Ishikawa (cell line): Measurements from ENCODE around the gene CD27.

Source experiments
- CEBPB ChIP-seq: IDR thresholded peaks from 2 replicates; pipeline ENCODE4 v1.6.1; 2012
- CREB1 ChIP-seq: IDR thresholded peaks from 2 replicates; pipeline ENCODE4 v1.6.1; 2012; ENCODE audit warnings: low read depth
- EGR1 ChIP-seq: IDR thresholded peaks from 2 replicates; pipeline ENCODE4 v1.6.1; 2012
- EP300 ChIP-seq: IDR thresholded peaks from 2 replicates; pipeline ENCODE4 v1.6.1; 2012; ENCODE audit warnings: borderline replicate concordance
- FOXM1 ChIP-seq: IDR thresholded peaks from 2 replicates; pipeline ENCODE4 v1.6.1; 2012; ENCODE audit warnings: low read depth, borderline replicate concordance
- NFIC ChIP-seq: IDR thresholded peaks from 2 replicates; pipeline ENCODE4 v1.6.1; 2012
- RAD21 ChIP-seq: IDR thresholded peaks from 2 replicates; pipeline ENCODE4 v1.6.1; 2012; ENCODE audit warnings: low read depth
- REST ChIP-seq: IDR thresholded peaks from 2 replicates; pipeline ENCODE4 v1.6.1; 2012; ENCODE audit warnings: low read depth, mild to moderate bottlenecking
- TAF1 ChIP-seq: IDR thresholded peaks from 2 replicates; pipeline ENCODE4 v1.6.1; 2012; ENCODE audit warnings: low read depth, mild to moderate bottlenecking
- TCF12 ChIP-seq: IDR thresholded peaks from 2 replicates; pipeline ENCODE4 v1.6.1; 2012; ENCODE audit warnings: low read depth
- TEAD4 ChIP-seq: IDR thresholded peaks from 2 replicates; pipeline ENCODE4 v1.6.1; 2012
- YY1 ChIP-seq: IDR thresholded peaks from 2 replicates; pipeline ENCODE4 v1.6.1; 2012; ENCODE audit warnings: low read depth
- ZBTB7A ChIP-seq: IDR thresholded peaks from 2 replicates; pipeline ENCODE4 v1.6.1; 2012; ENCODE audit warnings: low read depth
- TF ChIP-seq, protein P1 (sequence below): IDR thresholded peaks from 2 replicates; pipeline ENCODE4 v1.6.1; 2012
- TF ChIP-seq, protein P2 (sequence below): IDR thresholded peaks from 2 replicates; pipeline ENCODE4 v1.6.1; 2012

Gene CD27

DNA sequence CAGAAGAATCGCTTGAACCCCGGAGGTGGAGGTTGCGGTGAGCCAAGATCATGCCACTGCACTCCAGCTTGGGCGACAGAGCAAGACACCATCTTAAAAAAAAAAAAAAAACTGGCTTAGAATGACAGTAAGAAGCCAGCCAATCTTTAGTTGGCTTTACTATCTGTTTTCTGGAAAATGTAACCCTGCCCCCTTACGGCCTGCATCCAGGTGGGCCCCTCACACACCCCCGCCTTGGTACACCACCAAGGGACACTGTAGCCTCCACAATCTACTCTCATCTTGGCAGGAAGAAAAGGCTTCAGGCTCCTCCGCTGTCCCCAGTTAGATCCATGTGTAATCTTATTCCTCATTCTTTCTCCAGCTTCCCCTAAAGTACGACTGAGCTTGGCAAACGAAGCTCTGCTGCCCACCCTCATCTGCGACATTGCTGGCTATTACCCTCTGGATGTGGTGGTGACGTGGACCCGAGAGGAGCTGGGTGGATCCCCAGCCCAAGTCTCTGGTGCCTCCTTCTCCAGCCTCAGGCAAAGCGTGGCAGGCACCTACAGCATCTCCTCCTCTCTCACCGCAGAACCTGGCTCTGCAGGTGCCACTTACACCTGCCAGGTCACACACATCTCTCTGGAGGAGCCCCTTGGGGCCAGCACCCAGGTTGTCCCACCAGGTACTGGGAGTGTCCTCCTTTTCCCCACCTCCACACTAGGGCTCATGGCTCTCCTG, 13.7 kb downstream of the CD27 start:
- TF ChIP-seq NFIC (no peak), EGR1 (no peak), CEBPB (no peak), FOXM1 (no peak)

GRCh38 chr12:6459004-6459337, 14.2 kb downstream of the CD27 start:
- no peak for TF ChIP-seq NFIC
- TF ChIP-seq TCF12 = no peak
- no peak for TF ChIP-seq FOXM1
- no peak for TF ChIP-seq CEBPB
- no peak for TF ChIP-seq CREB1
- no peak for TF ChIP-seq EGR1
- no peak for TF ChIP-seq REST
- no peak for TF ChIP-seq TAF1
- no peak for TF ChIP-seq EP300
- no peak for TF ChIP-seq RAD21
- TF ChIP-seq, protein P1, sequence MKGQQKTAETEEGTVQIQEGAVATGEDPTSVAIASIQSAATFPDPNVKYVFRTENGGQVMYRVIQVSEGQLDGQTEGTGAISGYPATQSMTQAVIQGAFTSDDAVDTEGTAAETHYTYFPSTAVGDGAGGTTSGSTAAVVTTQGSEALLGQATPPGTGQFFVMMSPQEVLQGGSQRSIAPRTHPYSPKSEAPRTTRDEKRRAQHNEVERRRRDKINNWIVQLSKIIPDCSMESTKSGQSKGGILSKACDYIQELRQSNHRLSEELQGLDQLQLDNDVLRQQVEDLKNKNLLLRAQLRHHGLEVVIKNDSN = no peak

GRCh38 chr12:6460751-6461371, 16.1 kb downstream of the CD27 start:
- no peak for TF ChIP-seq EP300
- TF ChIP-seq, protein P1 = no peak
- no peak for TF ChIP-seq FOXM1
- no peak for TF ChIP-seq ZBTB7A
- no peak for TF ChIP-seq CEBPB
- no peak for TF ChIP-seq TEAD4
- TF ChIP-seq NFIC = no peak
- TF ChIP-seq RAD21 = no peak
- TF ChIP-seq, protein P2, sequence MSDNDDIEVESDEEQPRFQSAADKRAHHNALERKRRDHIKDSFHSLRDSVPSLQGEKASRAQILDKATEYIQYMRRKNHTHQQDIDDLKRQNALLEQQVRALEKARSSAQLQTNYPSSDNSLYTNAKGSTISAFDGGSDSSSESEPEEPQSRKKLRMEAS = no peak
- TF ChIP-seq TAF1 = no peak
- no peak for TF ChIP-seq YY1
- TF ChIP-seq EGR1 = no peak
- no peak for TF ChIP-seq REST
- TF ChIP-seq TCF12 = no peak
- TF ChIP-seq CREB1 = no peak

DNA sequence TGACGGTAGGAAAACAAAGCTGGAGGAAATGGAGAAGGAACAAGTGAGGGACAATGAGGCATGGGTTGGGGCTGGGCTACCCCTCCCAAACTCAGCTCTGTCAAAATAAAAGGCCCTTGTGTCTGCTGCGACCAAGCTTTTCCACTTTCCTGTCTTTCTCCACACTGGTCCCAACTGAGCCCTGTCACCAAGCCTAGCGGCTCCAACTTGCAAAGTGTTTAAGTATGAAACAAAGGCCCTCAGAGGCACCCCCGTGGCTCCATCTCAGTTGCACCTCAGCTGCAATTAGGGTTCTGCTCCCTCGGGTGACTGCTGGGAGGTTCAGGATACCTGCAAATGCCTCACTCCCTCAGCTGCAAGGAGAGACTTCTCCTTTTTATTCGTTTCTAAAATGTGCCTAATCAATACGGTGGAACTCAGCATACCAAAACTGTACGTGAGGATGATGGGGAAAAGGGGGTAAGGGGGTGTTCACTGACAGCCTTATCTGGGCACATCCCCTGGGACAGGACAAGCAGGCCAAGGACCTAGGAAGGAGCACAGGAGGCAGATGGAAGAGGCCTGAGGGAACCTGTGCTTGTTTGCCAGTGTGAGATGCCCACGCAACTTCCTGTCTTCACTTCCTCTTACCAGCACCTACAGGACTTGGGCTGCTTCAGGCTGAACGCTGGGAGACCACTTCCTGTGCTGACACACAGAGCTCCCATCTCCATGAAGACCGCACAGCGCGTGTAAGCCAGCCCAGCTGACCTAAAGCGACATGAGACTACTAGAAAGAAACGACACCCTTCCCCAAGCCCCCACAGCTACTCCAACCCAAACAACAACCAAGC, 16.9 kb downstream of the CD27 start:
- TF ChIP-seq TEAD4 (no peak), ZBTB7A (no peak), CREB1 (no peak), NFIC (no peak), REST (no peak), FOXM1 (no peak), RAD21 (no peak), CEBPB (no peak), TAF1 (no peak), YY1 (no peak), TCF12 (no peak), EP300 (no peak), EGR1 (no peak)
- TF ChIP-seq, protein P1 = no peak
- TF ChIP-seq, protein P2 = no peak
